Gastrocnemius medialis (tissue), 4 donors: Measurements from ENCODE around the gene EQTN. TPM values are rescaled to one million over a fixed set of nuclear protein-coding genes. Genes with fewer than 3 reads are reported as not detected.

Experiments used
- ATAC-seq, 2 donors: fragments of 150-250 bp; one replicate each; pipeline ENCODE4 v1.9.1; 2016
- DNase-seq, 2 donors: peaks; one replicate each; pipeline ENCODE4 v3.0.0-alpha.2; 2019
- H3K27ac ChIP-seq, 4 donors: fragments of 200-600 bp; sonication (generic); 1 replicate in 1 of 4; 2 replicates in 3 of 4; pipeline ENCODE4 v1.5.1; 2016 to 2018; ENCODE audit warnings: mild to moderate bottlenecking in 2 of 4, moderate library complexity in 1 of 4
- H3K27me3 ChIP-seq, 3 donors: fragments of 200-600 bp; sonication (generic) in 2 of 3; 1 replicate in 1 of 3; 2 replicates in 2 of 3; pipeline versions ENCODE4 v1.5.1 to v1.6.0; 2016 to 2019; ENCODE audit warnings: mild to moderate bottlenecking in 1 of 3, moderate library complexity in 1 of 3
- H3K36me3 ChIP-seq, 2 donors: fragments of 200-600 bp; sonication (generic) in 1 of 2; one replicate each; pipeline ENCODE4 v1.5.1; 2017 to 2018
- H3K4me1 ChIP-seq, 2 donors: fragments of 200-600 bp; sonication (generic) in 1 of 2; one replicate each; pipeline ENCODE4 v1.5.1; 2016 to 2017; ENCODE audit warnings: mild to moderate bottlenecking in 2 of 2
- H3K4me3 ChIP-seq, 4 donors: fragments of 200-600 bp; sonication (generic) in 3 of 4; 1 replicate in 1 of 4; 2 replicates in 3 of 4; pipeline ENCODE4 v1.5.1; 2016 to 2019; ENCODE audit warnings: mild to moderate bottlenecking in 2 of 4
- H3K9me3 ChIP-seq, 3 donors: fragments of 200-600 bp; sonication (generic) in 2 of 3; 1 replicate in 1 of 3; 2 replicates in 2 of 3; pipeline ENCODE4 v1.5.1; 2016 to 2019
- POLR2A ChIP-seq, 2 donors: fragments of 450-650 bp; IDR thresholded peaks; one replicate each; pipeline ENCODE4 v1.6.1; 2017; ENCODE audit warnings: antibody characterized with exemption in 2 of 2, mild to moderate bottlenecking in 2 of 2, moderate library complexity in 2 of 2
- in situ Hi-C, 4 donors: fragments of 200-750 bp; cut with MboI; loops; one replicate each; pipeline versions ENCODE4 v1.15.0 to v1.8.0; 2017; ENCODE audit warnings: low sequenced_read_pairs in 4 of 4
- intact Hi-C: fragments of 100-400 bp; cut with DNase I; formaldehyde crosslinking; loops from one replicate; pipeline ENCODE4 v1.15.1; 2023; ENCODE audit warnings: low total_unique reads
- total RNA-seq, 4 donors: library from RNA; depleted of rRNA; stranded (reverse); fragments of >200 nt; gene quantifications; one replicate each; pipeline versions ENCODE4 v1.1.0 to v1.2.3, GENCODE V29; 2016
- TF ChIP-seq, protein P1 (sequence below), 5 experiments: fragments of 450-650 bp in 3 of 5; fragments of 200-600 bp in 2 of 5; sonication (generic) in 2 of 5; IDR thresholded peaks in 4 of 5; conservative IDR thresholded peaks in 1 of 5; 1 replicate in 4 of 5; 2 replicates in 1 of 5; pipeline ENCODE4 v1.5.1; 2016 to 2019; ENCODE audit warnings: antibody characterized with exemption in 5 of 5, mild to moderate bottlenecking in 3 of 5, moderate library complexity in 3 of 5

The EQTN gene
- total RNA-seq, 4 donors from 2014 or later: 1.0 TPM; not detected in 3

GRCh38 chr9:27308691-27309390 is 11.9 kb upstream of the EQTN start:
- in situ Hi-C loops: no loop called here

GRCh38 chr9:27304521-27304920 is 7.6 kb upstream of the EQTN start:
- no peak overlapping the region for H3K4me3 ChIP-seq
- no peak overlapping the region for H3K27ac ChIP-seq
- H3K36me3 ChIP-seq: no peaks in the 10 kb centered on the region
- intact Hi-C loops: no loop called here
- in situ Hi-C loops: no loop called here
- ATAC-seq: no peak
- no peak for DNase-seq
- H3K4me1 ChIP-seq: no peaks in the 10 kb centered on the region
- no peaks in the 10 kb centered on the region for H3K27me3 ChIP-seq
- no peaks in the 10 kb centered on the region for H3K9me3 ChIP-seq
- TF ChIP-seq, protein P1, sequence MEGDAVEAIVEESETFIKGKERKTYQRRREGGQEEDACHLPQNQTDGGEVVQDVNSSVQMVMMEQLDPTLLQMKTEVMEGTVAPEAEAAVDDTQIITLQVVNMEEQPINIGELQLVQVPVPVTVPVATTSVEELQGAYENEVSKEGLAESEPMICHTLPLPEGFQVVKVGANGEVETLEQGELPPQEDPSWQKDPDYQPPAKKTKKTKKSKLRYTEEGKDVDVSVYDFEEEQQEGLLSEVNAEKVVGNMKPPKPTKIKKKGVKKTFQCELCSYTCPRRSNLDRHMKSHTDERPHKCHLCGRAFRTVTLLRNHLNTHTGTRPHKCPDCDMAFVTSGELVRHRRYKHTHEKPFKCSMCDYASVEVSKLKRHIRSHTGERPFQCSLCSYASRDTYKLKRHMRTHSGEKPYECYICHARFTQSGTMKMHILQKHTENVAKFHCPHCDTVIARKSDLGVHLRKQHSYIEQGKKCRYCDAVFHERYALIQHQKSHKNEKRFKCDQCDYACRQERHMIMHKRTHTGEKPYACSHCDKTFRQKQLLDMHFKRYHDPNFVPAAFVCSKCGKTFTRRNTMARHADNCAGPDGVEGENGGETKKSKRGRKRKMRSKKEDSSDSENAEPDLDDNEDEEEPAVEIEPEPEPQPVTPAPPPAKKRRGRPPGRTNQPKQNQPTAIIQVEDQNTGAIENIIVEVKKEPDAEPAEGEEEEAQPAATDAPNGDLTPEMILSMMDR (IDR thresholded peaks at IDR 0.05 in 4 of 5, conservative IDR thresholded peaks at IDR 0.05 in 1 of 5): no peak
- no peak for TF ChIP-seq POLR2A (IDR thresholded peaks at IDR 0.05)

More at GRCh38 chr9:27308691-27309390, 11.9 kb upstream of the EQTN start:
- no peak overlapping the region for H3K27ac ChIP-seq
- H3K27me3 ChIP-seq: no peaks in the 10 kb centered on the region
- no peaks in the 10 kb centered on the region for H3K9me3 ChIP-seq
- H3K4me3 ChIP-seq: no peak overlapping the region
- DNase-seq: no peak
- no peaks in the 10 kb centered on the region for H3K36me3 ChIP-seq
- no peaks in the 10 kb centered on the region for H3K4me1 ChIP-seq
- TF ChIP-seq, protein P1 (IDR thresholded peaks at IDR 0.05 in 4 of 5, conservative IDR thresholded peaks at IDR 0.05 in 1 of 5): no peak
- TF ChIP-seq POLR2A (IDR thresholded peaks at IDR 0.05): no peak
- intact Hi-C loops: no loop called here
- ATAC-seq: no peak

- in situ Hi-C loops: no loop called here
- DNase-seq (no peak), ATAC-seq (no peak)
- H3K27ac ChIP-seq: no peak overlapping the region
- TF ChIP-seq POLR2A (IDR thresholded peaks at IDR 0.05): no peak
- H3K4me3 ChIP-seq: no peak overlapping the region
- no peaks in the 10 kb centered on the region for H3K9me3 ChIP-seq
- H3K4me1 ChIP-seq: no peaks in the 10 kb centered on the region
- intact Hi-C loops: no loop called here
- H3K36me3 ChIP-seq: no peaks in the 10 kb centered on the region
- no peaks in the 10 kb centered on the region for H3K27me3 ChIP-seq
Observed at GRCh38 chr9:27303219-27303618, 6.3 kb upstream of the EQTN start.

- no peaks in the 10 kb centered on the region for H3K27me3 ChIP-seq
- DNase-seq (no peak), ATAC-seq (no peak)
- in situ Hi-C loops: no loop called here
- H3K27ac ChIP-seq: no peak overlapping the region
- no peaks in the 10 kb centered on the region for H3K9me3 ChIP-seq
- intact Hi-C loops: no loop called here
- no peak overlapping the region for H3K4me3 ChIP-seq
- H3K36me3 ChIP-seq: no peaks in the 10 kb centered on the region
- TF ChIP-seq, protein P1 (IDR thresholded peaks at IDR 0.05 in 4 of 5, conservative IDR thresholded peaks at IDR 0.05 in 1 of 5): no peak
- no peak for TF ChIP-seq POLR2A (IDR thresholded peaks at IDR 0.05)
- H3K4me1 ChIP-seq: no peaks in the 10 kb centered on the region
Observed at GRCh38 chr9:27293996-27294395, 3.0 kb downstream of the EQTN start.

DNA sequence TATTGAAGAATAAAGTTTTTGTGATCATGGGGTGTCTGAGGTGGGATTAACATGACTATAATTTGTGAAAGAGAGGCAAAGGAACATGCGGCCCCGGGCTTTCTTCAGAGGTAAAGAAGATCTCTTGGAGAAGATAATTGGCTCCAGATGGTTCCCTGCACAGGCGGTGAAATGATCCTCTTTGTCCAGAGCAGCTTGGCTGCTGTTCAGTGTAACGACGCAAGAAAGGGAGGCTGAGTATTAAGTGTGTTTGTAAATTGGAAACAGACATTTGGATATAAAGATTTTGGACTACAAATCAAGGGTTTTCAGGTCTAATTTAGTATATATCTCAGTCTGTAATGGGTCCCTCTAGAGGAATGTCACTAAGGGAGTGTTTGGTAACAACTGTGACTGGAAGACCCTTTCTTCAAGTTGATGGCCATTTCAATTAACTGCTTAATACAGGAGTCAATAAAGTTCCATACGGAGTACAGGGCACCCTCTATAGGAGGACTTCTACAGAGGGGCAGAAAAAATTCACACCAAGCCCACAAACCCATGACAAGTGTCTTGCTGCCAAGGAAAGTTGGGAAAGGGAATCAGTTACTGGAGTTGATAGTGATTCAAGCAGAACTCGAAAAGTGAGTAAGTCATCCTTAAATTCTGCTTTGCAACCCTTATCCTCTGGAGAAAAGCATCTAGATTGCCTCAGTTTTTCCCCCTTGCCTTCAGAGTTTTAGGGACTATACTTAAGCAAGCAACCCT is 4.1 kb downstream of the EQTN start:
- in situ Hi-C loops: no loop called here
- peak in 1 of 2 donors; percentile 21 for DNase-seq

More for the DNA sequence above, 4.1 kb downstream of the EQTN start:
- H3K27me3 ChIP-seq: no peaks in the 10 kb centered on the region
- peak; percentile 50 to 61 for ATAC-seq
- no peaks in the 10 kb centered on the region for H3K9me3 ChIP-seq
- H3K36me3 ChIP-seq: no peaks in the 10 kb centered on the region
- TF ChIP-seq, protein P1 (IDR thresholded peaks at IDR 0.05 in 4 of 5, conservative IDR thresholded peaks at IDR 0.05 in 1 of 5): no peak
- TF ChIP-seq POLR2A (IDR thresholded peaks at IDR 0.05): no peak
- peak overlapping the region in 1 of 4 donors; percentile 18 for H3K27ac ChIP-seq
- no peaks in the 10 kb centered on the region for H3K4me1 ChIP-seq
- intact Hi-C loops: no loop called here
- no peak overlapping the region for H3K4me3 ChIP-seq
